Renal cortex interstitium (tissue), 11 donors: Measurements from ENCODE around the gene SMG5. TPM values are rescaled to one million over a fixed set of nuclear protein-coding genes. Genes with fewer than 3 reads are reported as not detected.
"Not testable (repeated sequence)": the region's sequence is repeated elsewhere in the genome, so short reads cannot be mapped to it uniquely, and the experiment has no call there.

Experiments used
- DNase-seq, 11 donors: peaks; one replicate each; pipeline ENCODE4 v3.0.0-alpha.2; 2013; ENCODE audit warnings: low read depth in 9 of 11, low spot score in 4 of 11; ENCODE audit errors: extremely low read depth in 1 of 11
- polyA plus RNA-seq, 3 donors: library from polyadenylated mRNA; unstranded; fragments of 120-200 nt; gene quantifications; one replicate each; pipeline ENCODE4 v1.2.1, GENCODE V29; 2013; ENCODE audit not compliant: insufficient read length in 3 of 3

Gene SMG5
- polyA plus RNA-seq, 3 donors: 53.7 to 67.6 (median 66.5) TPM

GRCh38 chr1:156226782-156227181 lies 55.8 kb downstream of the SMG5 start:
- no peak for DNase-seq

GRCh38 chr1:156226116-156226538 lies 56.5 kb downstream of the SMG5 start:
- no peak for DNase-seq

DNA sequence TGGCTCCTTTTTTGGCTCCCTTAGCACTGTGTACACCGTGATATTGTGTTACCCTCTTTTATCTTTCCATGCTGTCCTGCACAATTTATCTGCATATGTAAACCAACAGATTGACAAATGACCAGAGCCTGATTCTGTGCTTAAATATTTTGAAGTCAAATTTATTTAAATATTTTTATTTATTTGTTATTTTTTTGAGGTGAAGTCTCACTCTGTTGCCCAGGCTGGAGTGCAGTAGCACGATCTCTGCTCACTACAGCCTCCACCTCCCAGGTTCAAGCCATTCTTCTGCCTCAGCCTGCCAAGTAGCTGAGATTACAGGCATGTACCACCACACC lies 57.0 kb downstream of the SMG5 start:
- no peak for DNase-seq

DNA sequence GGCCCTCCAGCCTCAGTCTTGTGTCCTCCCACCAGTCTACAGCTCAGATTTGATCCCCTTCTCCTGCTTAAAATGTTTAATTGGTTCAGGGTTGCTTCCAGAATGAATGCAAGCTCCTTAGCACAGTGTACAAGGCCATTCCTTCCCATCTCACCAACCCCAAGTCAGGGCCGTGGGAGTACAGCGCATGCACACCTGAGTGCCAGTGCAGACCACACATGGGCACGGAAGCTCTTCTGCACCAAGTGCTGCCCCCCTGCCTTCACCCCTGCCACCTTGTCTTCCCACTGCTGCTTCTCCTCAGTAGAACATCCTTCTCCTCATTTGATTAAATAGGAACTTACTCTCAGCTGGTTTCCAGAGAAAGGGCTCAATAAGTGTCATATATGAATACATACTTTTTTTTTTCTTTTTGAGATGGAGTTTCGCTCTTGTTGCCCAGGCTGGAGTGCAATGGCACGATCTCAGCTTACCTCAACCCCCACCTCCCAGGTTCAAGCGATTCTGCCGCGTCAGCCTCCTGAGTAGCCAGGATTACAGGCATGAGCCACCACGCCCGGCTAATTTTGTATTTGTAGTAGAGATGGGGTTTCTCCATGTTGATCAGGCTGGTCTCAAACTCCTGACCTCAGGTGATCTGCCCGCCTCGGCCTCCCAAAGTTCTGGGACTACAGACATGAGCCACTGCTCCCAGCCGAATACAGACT lies 60.5 kb downstream of the SMG5 start:
- DNase-seq: no peak

DNA sequence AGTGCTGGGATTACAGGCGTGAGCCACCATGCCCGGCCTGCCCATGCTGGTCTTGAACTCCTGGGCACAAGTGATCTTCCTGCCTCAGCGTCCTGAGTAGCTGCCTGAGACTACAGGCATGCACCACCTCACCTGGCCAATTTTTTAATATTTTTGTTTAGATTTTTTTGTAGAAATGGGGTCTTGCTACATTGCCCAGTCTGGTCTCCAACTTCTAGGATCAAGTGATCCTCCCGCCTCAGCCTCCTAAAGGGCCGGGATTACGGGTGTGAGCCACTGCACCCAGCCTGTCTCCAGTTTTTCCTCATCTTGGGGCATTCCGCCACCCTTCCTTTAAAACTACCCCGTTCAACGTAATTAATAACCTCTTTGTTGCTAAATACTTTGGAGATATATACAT lies 62.4 kb downstream of the SMG5 start:
- DNase-seq: no peak

- no peak for DNase-seq
Measured at GRCh38 chr1:156217871-156218270, 64.8 kb downstream of the SMG5 start.

- not testable (repeated sequence) for DNase-seq
Measured at GRCh38 chr1:156216361-156217086, 66.1 kb downstream of the SMG5 start.

DNA sequence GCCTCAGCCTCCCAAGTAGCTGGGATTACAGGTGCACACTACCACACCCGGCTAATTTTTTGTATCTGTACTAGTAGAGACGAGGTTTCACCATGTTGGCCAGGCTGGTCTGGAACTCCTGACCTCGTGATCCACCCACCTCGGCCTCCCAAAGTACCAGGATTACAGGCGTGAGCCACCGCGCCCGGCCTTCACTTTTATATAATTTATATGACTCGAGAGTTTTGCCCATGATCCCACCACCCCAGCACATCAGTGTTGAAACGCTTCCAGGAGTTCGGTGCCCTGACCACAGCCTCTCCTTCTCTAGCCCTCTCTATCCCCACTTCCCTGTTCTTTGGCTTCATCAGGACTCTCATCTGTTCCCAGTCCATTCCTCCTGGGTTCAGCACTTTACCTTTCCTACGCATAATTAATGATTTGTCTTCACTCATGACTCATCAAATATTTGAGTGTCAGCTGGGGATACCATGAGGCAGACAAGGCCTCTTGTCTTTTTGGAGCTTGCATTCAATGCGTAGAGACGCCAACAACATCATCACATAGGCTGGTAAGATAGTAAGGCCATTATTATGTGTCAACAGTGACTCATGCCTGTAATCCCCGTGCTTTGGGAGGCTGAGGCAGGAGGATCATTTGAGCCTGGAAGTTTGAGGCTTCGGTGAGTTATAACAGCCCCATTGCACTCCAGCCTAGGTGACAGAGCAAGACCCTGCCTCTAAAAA lies 68.4 kb downstream of the SMG5 start:
- no peak for DNase-seq

DNA sequence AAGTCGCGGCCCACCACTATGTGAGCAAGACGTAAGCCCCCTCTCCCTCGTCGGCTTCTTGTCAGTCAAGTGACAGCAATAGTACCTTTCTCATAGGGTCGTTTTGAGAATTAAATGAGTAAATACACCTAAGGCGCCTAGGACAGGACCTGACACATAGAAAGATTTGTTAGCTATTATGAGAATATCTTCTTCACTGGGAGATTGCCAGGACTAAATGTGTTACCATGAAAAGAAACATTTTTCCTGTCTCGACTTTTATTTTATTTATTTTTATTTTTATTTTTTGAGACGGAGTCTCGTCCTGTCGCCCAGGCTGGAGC lies 69.0 kb downstream of the SMG5 start:
- no peak for DNase-seq

- DNase-seq: peak; percentile 88 to 97 (median 94)
Measured at GRCh38 chr1:156212833-156213643, 69.6 kb downstream of the SMG5 start, which contains the start of gene PMF1. TSS of gene PMF1 (plus strand) at chr1:156213007. CDS start at chr1:156213016, 9 bp downstream.

DNA sequence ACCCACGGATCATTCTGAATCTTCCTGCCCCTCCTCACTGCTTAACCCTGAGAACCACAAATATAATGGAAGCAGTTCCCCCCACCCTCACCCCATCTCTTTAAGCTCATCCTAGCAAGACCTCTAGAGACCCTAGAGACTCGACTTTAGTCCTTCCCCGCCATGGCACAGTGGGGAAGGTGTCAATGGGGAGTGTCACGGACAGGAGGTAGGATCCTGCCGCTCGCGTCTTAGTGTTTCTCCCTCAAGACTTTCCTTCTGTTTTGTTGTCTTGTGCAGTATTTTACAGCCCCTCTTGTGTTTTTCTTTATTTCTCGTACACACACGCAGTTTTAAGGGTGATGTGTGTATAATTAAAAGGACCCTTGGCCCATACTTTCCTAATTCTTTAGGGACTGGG lies 70.5 kb downstream of the SMG5 start:
- DNase-seq: no peak

- DNase-seq: no peak
Measured at GRCh38 chr1:156211243-156211642, 71.4 kb downstream of the SMG5 start.

DNA sequence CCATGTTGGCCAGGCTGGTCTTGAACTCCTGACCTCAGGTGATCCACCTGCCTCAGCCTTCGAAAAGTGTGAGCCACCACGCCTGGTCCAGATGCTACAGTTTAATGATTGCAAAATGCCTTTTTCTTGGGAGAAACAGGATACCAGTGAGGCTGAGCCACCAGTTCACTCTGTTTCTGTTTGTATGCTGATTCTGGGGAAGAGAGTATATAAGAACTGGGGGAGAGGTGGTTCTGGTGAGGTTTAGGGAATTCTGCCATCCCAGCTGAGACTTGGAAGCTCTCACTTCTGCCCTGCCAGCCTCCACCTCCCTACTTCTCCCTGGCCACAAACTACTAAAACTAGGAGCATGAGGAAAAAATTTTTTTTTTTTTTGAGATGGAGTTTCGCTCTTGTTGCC lies 77.9 kb downstream of the SMG5 start:
- no peak for DNase-seq

GRCh38 chr1:156203331-156203730 lies 79.3 kb downstream of the SMG5 start:
- DNase-seq: no peak

- DNase-seq: no peak
Measured at GRCh38 chr1:156200044-156200443, 82.6 kb downstream of the SMG5 start.

Other genes starting within 250 kb of the SMG5 start
- 10 to 100 TPM; 53.3 to 57.8 (median 53.7) TPM for gene UBQLN4, start 229.0 kb downstream of the SMG5 start, polyA plus RNA-seq
- gene LAMTOR2, start 228.0 kb downstream of the SMG5 start, polyA plus RNA-seq: 10 to 100 TPM; 51.4 to 65.5 (median 58.1) TPM
- 10 to 100 TPM; 46.2 to 67.0 (median 47.6) TPM for gene RAB25, start 221.7 kb downstream of the SMG5 start, polyA plus RNA-seq
- gene MEX3A, start 200.4 kb downstream of the SMG5 start, polyA plus RNA-seq: 10 to 100 TPM; 42.4 to 54.4 (median 48.0) TPM
- 100 to 1,000 TPM in 1 of 3 donors, 10 to 100 TPM in 2; 67.7 to 140 (median 93.9) TPM for gene LMNA, start 168.1 kb downstream of the SMG5 start, polyA plus RNA-seq
- gene SEMA4A, start 129.2 kb downstream of the SMG5 start, polyA plus RNA-seq: 10 to 100 TPM; 16.6 to 27.8 (median 18.4) TPM
- gene SLC25A44, start 88.7 kb downstream of the SMG5 start, polyA plus RNA-seq: 10 to 100 TPM; 26.1 to 36.0 (median 32.3) TPM
- 10 to 100 TPM; 79.5 to 96.1 (median 93.1) TPM for gene PMF1, start 69.8 kb downstream of the SMG5 start, polyA plus RNA-seq
- 1 to 10 TPM; 2.1 to 6.7 (median 2.3) TPM for gene BGLAP, start 40.6 kb downstream of the SMG5 start, polyA plus RNA-seq
- 1 to 10 TPM; 4.3 to 7.0 (median 5.1) TPM for gene PAQR6, start 34.8 kb downstream of the SMG5 start, polyA plus RNA-seq
- gene TMEM79, start 1.5 kb upstream of the SMG5 start, polyA plus RNA-seq: 1 to 10 TPM; 5.8 to 6.6 (median 6.5) TPM
- gene GLMP, start 12.9 kb upstream of the SMG5 start, polyA plus RNA-seq: 10 to 100 TPM; 52.1 to 71.2 (median 64.5) TPM
- not detected for gene VHLL, start 16.5 kb upstream of the SMG5 start, polyA plus RNA-seq
- 100 to 1,000 TPM; 300 to 385 (median 351) TPM for gene CCT3, start 55.5 kb upstream of the SMG5 start, polyA plus RNA-seq
- 1 to 10 TPM in 1 of 3 donors, under 1 TPM in 2; 0.78 to 2.3 (median 0.82) TPM for gene TSACC, start 55.7 kb upstream of the SMG5 start, polyA plus RNA-seq
- 10 to 100 TPM in 2 of 3 donors, 1 to 10 TPM in 1; 9.3 to 18.3 (median 11.8) TPM for gene RHBG, start 86.4 kb upstream of the SMG5 start, polyA plus RNA-seq
- gene MEF2D, start 217.9 kb upstream of the SMG5 start, polyA plus RNA-seq: 10 to 100 TPM; 21.1 to 31.7 (median 25.8) TPM